GOT3 (cell line): ENCODE data around the gene SPINK2.
A peak's percentile ranks its signal among the peaks of the same experiment; 100 is the strongest.

ENCODE experiments used
- DNase-seq: peaks from one replicate; lab custom pipeline; 2025; ENCODE audit warnings: mixed read lengths; lab: John Stamatoyannopoulos, UW

Gene SPINK2

DNA sequence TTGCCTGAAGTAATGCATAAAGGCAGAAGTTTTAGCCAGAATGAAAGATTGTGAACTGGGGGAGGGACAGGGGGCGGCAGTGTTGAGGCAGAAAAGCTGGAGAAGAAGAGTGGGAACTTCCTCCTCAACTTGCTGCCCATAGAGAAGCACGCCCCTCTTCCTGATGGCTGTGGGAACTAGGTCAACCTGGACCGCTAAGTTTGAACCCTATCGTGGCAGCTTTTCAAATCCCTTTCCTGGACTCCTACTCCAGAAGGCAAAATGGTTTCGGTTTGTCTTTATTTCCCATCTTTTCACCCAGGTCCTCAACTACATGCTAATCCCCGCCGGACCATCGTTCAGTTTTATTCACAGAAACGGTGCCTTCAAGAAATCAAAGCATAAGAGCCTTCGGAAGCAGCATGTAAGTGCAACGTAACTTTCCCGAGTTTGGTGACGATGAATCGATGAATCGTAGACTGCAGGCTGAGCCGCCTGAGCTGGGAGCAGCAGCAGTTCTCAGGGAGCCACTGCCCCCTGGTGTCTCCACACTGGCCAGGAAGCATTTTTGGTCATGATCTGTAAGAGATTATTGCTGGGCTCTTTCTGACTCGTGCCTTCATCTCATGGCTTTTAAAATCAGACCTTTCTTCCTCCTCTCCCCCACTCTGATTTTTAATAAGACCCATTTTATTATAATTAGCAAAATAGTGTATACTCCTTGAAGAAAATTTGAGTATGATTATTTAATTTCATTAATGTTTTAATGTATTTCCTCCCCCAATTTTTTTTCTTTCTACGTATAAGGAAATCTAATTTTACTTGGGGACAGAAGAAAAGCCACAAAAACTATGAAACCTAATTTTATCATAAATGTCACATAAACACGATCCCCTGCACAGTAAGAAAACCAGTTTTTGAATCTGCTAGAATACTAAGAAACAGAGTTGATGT lies 21.4 kb downstream of the SPINK2 start:
- DNase-seq: peak; percentile 11

DNA sequence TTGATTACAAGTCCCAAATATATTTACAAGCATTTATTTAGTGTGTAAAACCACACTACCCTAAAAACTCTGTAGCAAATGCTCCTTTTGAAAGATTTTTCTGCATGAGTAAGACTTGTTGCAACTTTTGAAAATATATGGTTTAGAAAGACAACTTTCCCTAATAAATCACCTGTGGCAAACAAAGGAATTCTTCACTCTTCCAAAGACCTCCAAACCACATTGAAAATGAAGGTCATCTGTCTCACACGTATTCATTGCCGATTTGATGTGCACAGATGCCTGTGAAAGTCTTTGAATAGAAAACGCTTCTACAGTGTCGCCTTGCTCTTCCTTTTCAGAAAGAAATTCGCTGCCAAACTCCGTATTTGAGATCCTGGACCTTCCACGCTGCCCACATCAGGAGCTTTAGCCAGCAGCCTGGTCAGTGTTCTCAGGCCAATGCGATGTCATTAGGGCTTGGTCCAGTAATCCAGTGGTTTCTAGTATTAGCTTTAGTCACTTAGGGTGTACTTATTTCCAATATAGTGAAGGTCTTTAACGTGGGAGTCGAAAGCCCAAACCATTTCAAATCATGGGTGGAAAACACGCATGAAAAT lies 22.2 kb downstream of the SPINK2 start:
- no peak for DNase-seq

DNA sequence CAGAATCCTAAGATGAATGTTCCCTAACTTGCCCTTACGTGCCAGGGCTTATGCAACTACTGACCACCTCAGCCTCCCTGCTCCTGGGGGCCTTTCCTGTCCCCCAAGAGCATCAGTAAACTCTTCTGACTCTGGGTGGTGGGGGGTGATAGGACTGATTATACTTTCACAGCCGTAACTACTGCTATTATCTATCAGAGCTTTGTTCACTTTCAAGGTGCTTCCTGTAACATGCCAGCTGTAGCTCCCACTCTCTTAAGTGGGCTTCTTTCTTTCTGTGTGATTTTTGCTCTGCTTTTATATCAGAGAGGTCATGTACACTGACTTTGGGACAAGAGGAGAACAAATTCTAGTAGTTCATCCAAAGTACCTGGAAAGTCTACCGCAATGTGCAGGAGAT lies 25.3 kb downstream of the SPINK2 start:
- no peak for DNase-seq

DNA sequence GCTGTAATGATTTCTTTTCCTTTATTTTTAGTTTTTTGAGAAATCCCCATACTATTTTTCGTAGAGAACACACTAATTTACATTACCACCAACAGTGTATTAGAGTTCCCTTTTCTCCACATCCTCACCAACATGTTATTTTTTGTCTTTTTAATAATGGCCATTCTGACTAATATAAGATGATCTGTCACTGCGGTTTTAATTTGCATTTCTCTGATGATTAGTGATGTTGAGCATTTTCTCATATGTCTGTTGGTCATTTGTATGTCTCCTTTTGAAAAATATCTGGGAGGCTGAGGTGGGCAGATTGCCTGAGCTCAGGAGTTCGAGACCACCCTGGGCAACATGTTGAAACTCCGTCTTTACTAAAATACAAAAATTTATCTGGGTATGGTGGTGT lies 30.2 kb downstream of the SPINK2 start:
- no peak for DNase-seq

DNA sequence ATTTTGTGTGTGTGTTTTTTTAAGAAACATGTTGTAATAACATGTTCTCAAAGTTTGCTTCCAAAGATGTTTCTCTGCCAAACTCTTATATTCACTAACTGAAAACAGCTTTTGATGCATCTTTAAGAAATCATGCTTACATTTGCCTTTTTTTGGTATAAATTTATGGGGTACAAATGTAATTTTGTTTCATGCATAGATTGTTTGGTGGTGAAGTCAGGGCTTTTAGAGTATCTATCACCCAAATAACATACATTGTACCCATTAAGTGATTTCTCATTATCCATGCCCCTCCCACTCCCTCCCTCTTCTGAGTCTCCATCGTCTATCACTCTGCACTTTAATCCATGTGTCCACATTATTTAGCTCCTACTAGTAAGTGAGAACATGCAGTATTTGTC lies 30.8 kb downstream of the SPINK2 start:
- DNase-seq: no peak

DNA sequence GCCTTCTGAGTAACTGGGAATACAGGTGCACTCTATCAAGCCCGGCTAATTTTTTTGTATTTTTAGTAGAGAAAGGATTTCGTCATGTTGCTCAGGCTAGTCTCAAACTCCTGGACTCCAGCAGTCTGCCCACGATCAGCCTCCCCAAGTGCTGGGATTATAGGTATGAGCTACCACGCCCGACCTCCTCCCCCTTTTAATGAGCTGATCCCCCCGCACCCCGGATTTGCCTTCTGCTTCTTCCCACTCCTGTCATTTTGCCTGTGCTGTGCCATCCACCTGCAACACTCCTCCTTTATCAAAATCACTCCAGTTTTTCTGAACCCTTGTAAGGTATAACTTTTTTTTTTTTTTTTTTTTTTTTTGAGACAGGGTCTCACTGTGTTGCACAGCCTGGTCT lies 33.4 kb downstream of the SPINK2 start:
- no peak for DNase-seq

DNA sequence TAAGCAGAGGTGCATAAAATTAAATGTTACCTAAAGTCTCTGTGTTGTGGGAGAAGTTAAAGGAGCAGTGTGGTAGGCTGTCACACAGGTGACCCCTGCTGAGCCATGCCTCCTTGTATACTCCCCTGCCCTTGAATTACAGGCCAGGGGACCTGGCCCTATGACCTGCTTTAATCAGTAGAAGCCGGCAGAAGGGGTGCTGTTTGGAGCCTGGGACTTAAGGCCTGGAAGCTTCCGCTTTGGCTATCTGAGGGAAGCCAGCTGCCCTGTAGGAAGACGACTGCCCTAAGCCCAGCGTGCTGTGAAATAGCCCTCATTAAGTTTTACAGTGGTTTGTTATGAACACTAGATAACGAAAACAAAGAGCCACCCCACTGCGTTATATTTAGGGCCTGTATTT lies 34.1 kb downstream of the SPINK2 start:
- DNase-seq: no peak

DNA sequence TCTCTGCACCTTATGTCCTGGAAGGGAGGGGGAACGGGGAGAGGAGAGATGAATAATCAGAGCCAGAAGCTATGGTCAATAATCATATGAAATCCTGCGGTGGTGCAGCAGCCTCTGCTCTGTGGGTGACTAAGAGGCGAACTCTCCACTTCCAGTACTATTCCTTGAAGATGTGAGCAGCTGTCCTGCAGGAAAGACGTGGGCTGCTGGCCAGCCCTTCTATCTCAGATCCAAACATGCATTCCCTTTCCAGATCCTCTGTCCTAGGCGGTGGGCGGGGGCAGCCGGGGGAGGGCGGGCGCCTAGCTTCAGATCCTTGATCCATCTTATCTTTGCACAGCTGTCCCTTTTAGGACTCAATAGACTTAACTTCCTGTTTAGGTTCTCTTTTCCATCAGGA lies 34.5 kb downstream of the SPINK2 start:
- no peak for DNase-seq

DNA sequence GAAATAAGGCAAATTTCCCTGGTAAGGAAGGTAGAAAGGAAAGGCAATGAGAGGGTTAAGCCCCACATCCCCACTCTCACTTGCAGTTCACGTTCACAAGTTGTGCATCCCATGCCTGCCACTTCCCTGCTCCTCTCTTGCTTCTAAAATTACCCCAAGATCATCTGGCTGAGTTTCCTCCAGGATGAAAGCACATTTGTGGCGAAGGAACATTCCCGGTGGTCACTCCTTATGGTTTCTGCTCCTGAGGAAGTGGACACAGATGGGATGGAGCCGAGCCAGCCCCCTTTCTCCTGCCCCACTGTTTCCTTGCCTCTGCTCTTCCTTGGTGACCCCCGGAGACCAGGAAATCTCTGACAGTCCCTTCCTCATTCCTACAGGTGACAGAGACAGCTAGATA lies 37.5 kb downstream of the SPINK2 start:
- no peak for DNase-seq

DNA sequence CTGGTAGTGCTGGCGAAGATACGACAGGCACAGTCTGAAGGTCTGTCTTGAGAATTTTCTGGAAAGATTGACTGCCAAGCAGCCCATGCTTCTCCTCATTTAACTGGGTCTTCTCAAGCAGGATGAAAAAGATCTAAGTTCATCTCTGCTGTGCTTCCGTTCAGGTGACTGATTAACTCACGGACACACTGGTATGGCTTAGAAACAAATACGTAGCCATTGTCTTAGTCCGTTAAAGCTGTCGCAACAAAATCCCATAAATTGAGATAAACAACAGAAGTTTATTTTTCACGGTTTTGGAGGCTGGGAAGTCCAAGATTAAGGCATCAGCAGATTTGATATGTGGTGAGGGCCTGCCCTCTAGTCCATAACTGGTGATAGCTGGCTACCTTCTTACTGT lies 39.5 kb downstream of the SPINK2 start:
- DNase-seq: no peak

DNA sequence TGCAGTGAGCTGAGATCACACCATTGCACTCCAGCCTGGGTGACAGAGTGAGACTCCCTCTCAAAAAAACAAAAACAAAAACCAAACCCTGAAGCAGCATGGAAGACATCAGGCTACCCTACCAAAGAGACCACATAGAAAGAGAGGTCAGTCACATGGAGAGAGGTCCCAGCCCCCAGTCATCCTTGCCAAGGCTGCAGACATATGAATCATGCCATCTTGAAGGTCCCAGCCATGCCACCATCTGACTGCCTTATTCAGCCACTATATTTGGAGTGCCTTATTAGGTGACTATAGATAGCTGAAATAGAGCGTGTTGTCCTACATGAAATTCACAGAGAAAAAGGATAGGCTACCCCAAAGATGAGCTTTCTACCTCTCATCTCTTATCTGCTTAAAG lies 48.2 kb downstream of the SPINK2 start:
- no peak for DNase-seq

DNA sequence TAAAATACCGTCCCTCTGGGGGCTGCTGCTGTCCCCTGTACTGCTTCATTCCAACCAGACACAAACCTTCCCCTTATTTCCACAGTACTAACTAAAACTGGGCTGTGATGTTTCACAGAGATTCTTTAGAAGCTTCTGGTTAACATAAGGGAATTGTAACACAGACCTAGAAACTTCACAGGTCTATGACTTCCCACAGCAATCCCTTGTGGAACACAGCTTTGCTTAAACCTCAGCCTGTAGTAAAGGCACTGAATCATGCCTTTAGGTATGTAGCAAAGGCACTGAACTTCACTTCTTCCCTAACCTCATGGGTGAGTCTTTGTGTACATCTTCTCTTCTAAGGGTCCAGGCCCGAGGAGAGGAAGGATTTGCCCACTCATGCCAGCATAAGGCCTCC lies 49.4 kb downstream of the SPINK2 start:
- DNase-seq: no peak

DNA sequence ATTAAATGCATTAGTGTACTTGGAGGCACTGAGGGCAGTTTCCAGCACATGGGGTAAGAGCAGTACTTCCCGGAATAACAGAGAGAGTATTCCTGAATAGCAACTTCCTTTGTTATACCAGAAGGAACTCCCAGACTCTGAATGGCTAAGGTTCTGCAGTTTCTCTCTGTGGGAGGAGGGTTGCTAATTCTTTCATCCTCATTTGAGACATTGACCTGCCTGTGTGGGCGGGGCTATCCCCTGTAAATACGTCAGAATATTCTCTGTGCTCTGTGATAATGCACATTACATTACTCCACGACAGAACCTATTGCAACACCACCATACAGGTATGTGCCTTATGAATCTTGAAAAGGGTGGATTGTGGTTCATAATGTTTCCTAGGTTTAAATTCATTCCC lies 52.7 kb downstream of the SPINK2 start:
- DNase-seq: no peak

DNA sequence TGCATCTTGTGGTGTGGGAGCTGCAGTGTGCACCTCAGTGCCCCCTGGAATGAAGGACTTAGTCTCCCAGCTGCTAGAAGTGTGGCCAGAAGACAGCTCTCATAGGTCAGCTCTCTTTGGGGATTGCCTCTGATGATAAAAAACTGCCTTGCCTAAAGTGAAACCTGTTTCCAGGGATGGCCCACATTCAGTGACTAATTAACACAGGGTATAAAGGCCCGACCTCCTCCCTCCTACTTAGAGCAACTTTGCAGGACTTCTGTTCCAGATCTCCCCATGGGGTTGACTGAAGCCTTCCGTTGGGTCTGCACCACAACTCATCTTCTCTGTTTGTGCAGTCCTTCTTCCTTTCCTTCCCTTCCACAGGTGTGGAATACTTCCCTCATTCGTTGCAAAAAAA lies 53.2 kb downstream of the SPINK2 start:
- no peak for DNase-seq

DNA sequence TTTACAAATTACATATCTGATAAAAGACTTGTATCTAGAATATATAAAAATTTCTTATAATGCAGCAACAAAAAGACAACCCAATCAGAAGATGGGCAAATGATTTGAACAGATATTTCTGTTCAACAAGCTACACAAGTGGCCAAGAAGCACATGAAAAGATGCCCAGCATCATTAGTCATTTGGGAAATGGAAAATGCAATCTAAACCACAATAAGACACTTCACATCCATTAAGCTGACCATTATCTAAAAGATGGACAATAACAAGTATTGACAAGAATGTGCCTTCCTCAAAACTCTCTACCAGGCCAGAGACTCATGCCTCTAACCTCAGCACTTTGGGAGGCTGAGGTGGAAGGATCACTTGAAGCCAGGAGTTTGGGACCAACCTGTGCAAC lies 53.9 kb downstream of the SPINK2 start:
- no peak for DNase-seq

DNA sequence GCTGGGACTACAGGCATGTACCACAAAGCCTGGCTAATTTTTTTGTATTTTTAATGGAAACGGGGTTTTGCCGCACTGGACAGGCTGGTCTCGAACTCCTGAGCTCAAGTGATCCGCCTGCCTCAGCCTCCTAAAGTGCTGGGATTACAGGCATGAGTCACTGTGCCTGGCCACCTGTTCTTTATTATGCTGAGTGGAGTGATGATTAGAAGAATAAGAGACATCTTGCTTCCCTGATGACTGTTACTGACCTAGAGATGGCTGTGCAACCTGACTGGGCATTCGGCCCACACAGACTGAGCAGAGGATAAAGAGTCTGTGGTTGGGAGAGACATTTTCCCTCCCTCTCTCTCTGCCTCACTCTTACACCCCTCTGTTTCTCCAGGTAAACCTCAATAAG lies 56.7 kb downstream of the SPINK2 start:
- no peak for DNase-seq

DNA sequence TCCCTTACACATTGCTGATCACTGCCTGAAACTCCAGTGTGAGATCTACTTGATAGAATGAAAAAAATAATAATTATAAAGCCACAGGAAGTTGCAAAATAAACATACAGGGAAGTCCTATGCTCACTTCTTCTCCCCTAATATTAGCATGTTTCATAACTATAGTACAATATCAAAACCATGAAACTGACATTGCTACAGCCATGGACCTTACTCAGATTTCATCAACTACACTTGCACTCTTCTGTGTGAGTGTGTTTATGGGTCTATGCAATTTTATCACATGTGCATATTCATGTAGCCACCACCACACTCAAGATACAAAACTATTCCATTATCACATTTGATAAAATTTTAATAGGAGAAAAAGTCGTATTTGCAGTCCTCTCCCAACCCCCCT lies 57.3 kb downstream of the SPINK2 start:
- no peak for DNase-seq

DNA sequence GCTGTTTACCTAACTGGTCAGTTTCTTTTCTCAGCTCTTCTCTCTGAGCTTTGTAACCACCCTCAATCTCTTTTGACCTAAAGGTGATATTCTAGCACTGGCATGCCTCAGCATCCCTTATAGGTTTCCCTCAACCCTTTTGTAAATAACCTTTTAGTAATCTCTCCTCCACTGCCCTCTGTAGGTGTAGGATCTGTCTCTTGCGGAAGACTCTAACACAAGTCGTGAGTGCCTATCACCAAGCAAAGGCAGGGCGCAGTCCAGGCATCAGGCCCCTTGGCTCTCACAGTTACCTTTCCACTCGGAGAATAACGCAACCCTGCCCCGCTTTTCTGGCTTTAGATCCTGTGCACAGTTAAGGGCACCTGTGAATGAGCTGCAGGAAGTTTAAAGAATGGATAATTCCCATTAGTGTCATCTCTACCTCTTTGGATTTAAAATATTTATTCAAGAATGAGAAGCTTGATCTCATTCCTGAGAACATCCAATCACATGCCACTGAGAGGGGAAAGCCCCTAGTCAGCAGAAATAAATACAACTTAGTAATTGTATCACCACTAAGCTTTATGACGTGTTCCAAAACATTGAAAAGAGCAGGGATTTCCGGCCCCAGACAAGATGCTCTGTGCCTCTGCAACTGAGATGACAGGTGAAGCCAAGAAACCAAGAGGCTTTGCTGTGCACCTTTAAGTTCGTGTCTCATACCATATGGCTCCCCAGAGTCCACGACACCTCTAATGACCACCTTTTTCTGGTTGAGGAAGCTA lies 58.8 kb downstream of the SPINK2 start:
- DNase-seq: no peak

DNA sequence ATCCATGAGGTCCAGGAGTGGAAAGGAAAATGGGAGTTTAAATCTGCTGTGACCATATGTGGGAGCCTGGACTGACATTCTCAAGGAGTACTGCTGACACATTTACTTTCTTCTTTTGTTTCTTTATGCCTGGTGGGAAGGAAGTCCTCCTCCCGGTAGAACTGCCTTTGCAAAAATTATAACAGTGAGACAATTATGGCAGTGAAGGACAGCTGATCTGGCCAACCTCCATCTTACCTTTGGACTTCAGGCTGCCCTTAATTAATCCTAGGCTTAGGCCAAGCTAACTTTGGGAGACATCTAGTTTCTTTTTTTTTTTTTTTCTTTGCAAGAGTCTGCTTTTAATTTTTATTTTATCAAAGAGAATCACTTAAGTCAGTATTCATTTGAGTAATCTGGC lies 61.3 kb downstream of the SPINK2 start:
- DNase-seq: no peak
